GM18858 (cell line): ENCODE measurements around the gene TNP2.

Experiments used
- ATAC-seq: cut with Tn5 transposase; IDR thresholded peaks from one replicate; pipeline ENCODE4 v1.9.1; 2021; ENCODE audit not compliant: unreplicated experiment

Gene TNP2

GRCh38 chr16:11256661-11257130 lies 12.4 kb downstream of the TNP2 start:
- no peak for ATAC-seq

DNA sequence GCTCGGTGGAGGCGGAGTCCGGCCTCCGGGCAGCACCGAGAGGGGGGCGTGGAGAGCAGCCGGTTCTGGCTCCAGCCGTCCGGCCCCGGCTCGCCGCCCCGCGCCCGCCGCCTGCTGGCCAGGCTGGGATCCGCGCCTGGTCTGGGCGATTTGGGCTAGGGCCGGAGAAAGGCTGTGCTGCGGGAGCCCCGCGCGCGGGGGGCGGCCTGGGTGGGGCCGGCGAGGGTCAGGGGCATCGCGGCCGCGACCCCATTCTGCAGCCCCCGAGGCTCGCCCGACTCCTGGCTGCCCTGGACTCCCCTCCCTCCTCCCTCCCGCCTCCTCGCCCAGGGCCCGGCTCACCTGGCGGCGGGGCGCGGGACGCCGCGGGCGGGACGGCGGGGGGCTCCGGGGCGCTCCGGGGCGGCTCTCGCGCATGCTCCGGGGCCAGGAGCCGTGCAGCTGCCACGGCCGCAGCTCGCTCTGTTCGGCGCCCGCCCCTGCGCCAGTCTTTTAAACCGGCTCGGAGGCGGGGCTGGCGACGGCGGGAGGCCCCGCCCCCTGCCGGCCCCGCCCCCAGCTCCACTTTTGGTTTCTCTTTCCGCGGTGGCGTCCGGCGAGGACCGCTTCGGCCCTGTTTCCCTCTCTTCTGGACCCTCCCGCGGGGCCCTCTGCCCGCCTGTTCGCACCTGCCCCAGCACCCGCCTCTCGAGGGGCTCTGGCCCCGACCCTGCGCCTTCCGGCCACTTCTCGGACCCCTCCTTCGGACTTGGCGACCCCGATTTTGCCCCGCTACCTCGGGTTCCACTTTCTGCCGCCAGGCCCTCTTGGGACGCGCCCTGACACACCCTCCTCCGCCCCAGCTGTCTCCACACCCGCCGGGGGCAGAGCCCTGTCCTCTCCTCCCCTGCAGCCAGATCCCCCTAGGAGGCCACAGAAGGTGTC lies 13.1 kb downstream of the TNP2 start, which contains the start of gene SOCS1:
Gene SOCS1 (minus strand): TSS at position 468 of the 924 bp plus-strand sequence. CDS start 726 bp downstream, outside the sequence.
- peak; percentile 38 for ATAC-seq

DNA sequence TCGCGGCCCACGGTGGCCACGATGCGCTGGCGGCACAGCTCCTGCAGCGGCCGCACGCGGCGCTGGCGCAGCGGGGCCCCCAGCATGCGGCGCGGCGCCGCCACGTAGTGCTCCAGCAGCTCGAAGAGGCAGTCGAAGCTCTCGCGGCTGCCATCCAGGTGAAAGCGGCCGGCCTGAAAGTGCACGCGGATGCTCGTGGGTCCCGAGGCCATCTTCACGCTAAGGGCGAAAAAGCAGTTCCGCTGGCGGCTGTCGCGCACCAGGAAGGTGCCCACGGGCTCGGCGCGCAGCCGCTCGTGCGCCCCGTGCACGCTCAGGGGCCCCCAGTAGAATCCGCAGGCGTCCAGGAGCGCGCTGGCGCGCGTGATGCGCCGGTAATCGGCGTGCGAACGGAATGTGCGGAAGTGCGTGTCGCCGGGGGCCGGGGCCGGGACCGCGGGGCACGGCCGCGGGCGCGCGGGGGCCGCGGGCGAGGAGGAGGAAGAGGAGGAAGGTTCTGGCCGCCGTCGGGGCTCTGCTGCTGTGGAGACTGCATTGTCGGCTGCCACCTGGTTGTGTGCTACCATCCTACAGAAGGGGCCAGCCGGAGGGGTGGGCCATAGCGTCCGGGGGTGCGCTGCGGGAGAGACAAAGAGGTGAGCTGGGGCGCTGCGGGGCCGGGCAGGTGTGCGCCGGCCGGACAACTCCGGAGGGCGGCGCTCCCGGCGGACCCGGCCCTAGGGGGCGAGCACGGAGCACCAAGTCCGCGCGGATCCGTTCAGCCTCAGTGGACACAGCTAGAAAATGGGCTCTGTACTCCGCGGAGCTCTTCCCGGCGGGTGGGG lies 14.0 kb downstream of the TNP2 start:
- ATAC-seq = no peak

- no peak for ATAC-seq
These were observed 14.9 kb downstream of the TNP2 start for GRCh38 chr16:11253995-11254912.

- ATAC-seq = no peak
These were observed 15.8 kb downstream of the TNP2 start for GRCh38 chr16:11253009-11253994.

DNA sequence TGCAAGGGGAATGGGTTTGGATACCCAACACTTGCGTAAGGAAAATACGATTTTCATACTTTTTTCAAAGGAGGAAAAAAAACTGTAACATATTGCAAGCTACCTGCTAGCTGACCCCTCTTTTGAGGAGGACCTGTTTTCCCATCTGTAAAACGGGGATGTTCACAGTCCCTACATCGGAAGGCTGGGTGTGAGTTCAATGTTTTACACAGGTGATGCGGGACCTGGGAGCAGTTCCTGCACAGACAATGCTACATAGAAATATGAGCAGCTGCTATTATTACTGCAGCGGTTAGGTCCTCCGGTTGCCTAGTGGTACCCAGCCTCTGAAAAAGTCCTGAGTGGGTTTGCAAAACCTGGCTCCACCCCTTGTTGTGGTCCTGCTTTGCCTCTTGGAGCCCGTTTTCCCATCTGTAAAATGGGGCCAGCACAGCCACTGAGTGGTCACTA lies 16.6 kb downstream of the TNP2 start:
- no peak for ATAC-seq

- no peak for ATAC-seq
These were observed 17.3 kb downstream of the TNP2 start for GRCh38 chr16:11251525-11252481.

DNA sequence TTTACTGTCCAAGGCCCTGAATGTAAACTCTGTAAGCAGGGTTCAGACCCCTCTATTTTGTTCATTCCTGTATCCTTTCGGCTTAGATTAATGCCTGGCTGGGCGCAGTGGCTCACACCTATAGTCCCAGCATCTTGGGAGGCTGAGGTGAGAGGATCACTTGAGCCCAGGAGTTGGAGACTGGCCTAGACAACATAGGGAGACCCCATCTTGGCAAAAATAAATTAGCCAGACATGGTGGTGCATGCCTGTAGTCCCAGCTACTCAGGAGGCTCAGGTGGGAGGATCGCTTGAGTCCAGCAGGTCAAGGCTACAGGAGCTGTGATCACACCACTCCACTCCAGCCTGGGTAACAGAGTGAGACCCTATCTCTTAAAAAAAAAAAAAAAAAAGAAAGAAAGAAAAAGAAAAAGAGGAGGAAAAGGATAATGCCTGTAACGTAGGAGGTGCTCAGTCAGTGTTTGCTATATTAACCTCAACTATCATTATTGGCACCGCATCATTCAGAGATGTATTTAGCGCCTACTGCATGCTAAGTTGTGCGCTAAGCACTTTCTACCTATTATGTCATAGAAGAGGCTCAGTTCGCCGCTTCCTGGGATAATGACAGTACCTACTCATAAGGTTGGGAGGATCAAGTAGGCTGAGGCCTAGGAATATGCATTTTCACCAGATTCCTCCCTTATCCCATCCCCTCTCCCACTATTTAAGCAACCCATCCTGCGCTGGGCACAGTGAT lies 18.2 kb downstream of the TNP2 start:
- no peak for ATAC-seq

- ATAC-seq = no peak
These were observed 18.9 kb downstream of the TNP2 start for GRCh38 chr16:11250091-11250785.

DNA sequence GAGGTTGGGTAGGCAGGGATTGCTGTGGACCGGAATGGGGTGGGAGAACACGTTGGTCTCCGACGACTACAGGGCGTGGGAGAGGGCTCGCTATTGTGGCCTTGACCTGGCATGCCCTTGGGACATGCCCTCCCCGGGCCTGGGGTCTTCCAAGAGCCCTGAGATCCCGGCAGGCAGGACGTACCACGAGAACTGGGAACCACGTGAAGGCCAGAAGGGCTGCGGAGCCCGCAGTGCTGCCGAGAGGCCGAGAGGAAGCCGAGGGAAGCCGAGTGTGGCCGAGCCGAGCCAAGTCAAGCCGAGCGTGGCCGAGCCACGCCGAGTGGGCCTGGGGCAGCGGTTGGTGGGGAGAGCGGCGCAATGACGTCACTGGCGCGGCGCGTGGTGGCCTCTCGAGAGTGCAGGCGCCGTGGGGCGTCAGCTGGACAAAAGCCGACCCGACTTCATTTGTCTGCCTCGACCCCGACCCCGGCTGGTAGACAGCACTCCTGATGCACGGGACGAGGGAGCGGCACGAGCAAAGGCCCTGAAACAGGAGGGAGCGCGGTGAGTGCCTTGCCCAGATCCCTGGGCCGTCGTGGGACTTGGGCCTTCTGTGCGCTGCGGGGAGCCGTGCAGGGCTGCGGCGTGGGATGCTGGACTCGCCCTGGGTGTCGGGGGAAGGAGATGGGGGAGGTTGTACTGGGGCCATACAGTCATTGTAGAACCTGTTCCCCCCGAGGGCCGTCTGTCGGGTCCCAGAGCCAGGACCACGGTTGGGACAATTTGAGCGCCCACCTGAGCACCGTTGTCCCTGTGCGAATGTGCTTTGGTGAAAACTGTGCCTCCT lies 19.7 kb downstream of the TNP2 start:
- no peak for ATAC-seq

- ATAC-seq = no peak
These were observed 21.0 kb downstream of the TNP2 start for GRCh38 chr16:11248133-11248532.

- no peak for ATAC-seq
These were observed 23.1 kb downstream of the TNP2 start for GRCh38 chr16:11245988-11246387.

DNA sequence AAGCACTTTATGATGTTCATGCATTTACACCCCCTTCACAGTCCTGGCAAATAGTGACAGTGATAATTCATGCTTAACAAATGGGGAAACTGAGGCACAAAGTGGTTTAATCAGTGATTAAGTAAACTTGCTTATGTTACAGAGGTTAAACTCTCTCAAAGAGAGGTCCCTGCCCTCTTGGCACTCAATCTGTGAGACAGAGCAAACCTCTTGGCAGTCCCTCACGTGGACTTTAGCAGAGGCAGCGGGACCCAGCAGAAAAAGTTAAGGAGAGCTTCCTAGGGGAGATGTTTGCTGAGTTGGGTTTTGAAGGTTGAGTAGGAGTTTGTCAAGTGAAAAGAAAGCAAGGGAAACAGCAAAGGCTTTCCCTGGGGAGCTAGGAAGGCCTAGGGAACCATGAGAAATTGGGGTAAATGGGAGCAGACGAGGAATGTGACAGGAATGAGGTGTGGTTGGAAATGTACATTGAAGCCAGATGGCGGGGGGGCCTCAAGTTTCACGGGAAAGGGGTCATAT lies 23.8 kb downstream of the TNP2 start:
- ATAC-seq = no peak

GRCh38 chr16:11242658-11243057 lies 26.5 kb downstream of the TNP2 start:
- ATAC-seq = no peak

DNA sequence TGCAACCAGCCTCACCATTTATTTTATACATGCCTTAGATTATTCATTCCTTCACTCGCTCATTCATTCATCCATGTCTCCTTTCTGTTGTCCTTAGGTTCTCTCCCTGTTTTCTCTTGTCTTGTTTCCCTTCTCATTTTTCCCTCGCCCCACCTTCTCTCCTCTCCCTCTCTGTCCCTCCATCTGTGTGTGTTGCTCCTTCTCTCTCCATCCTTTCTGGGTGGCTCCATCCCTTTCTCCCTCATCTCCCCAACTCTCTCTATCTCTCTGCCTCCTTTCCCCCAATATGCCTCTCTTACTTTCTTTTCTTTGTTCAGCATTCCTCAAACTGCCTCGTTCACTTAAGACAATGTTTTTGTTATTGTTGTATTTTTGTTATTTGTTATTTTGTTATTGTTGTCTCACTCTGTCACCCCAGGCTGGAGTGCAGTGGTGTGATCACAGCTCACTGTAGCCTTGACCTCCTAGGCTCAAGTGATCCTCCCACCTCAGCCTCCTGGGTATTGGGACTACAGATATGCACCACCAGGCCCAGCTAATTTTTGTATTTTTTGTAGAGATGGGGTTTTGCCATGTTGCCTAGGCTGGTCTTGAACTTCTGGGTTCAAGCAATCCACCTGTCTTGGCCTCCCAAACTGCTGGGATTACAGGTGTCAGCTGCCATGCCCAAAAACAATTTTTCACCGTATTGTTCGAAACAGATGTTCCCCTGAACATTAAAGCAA lies 27.5 kb downstream of the TNP2 start:
- ATAC-seq = no peak
